Activated T-cell treated with anti-CD3 and anti-CD28 coated beads, Interleukin-2, amount 50 U/mL, for 72 hours (primary cell): Measurements from ENCODE around the gene RAD51. TPM values are rescaled to one million over a fixed set of nuclear protein-coding genes. Genes with fewer than 3 reads are reported as not detected.
"Not testable (repeated sequence)": the region's sequence is repeated elsewhere in the genome, so short reads cannot be mapped to it uniquely, and the experiment has no call there.

Experiments
- ATAC-seq, 2 donors: fragments of 150-1000 bp; cut with Tn5 transposase; replicated peaks in 1 of 2; 2 replicates each; pipeline ENCODE4 v1.10.0; 2021; ENCODE audit warnings: moderate library complexity in 2 of 2, mild to moderate bottlenecking in 1 of 2
- DNase-seq, 2 donors: peaks; one replicate each; pipeline ENCODE4 v3.0.0; 2021 to 2022; ENCODE audit warnings: mixed read lengths in 1 of 2
- H3K27ac Mint-ChIP-seq: one replicate; pipeline ENCODE4 v1.8.0; 2022; ENCODE audit warnings: mild to moderate bottlenecking, moderate library complexity, mixed read lengths
- H3K27me3 Mint-ChIP-seq: one replicate; pipeline ENCODE4 v1.8.0; 2022; ENCODE audit warnings: low read depth, mixed read lengths
- H3K36me3 Mint-ChIP-seq, 2 donors: one replicate each; pipeline ENCODE4 v1.8.0; 2022; ENCODE audit warnings: mixed read lengths in 2 of 2, mild to moderate bottlenecking in 1 of 2; ENCODE audit not compliant: insufficient read depth in 2 of 2
- H3K4me1 Mint-ChIP-seq: one replicate; pipeline ENCODE4 v1.8.0; 2022; ENCODE audit warnings: low read depth, mixed read lengths
- H3K4me3 Mint-ChIP-seq, 2 donors: one replicate each; pipeline ENCODE4 v1.8.0; 2022; ENCODE audit warnings: mild to moderate bottlenecking in 2 of 2, mixed read lengths in 2 of 2, moderate library complexity in 2 of 2
- H3K9me3 Mint-ChIP-seq, 2 donors: one replicate each; pipeline ENCODE4 v1.8.0; 2022; ENCODE audit warnings: mixed read lengths in 2 of 2
- total RNA-seq, 2 donors: library from RNA; stranded (reverse); gene quantifications; one replicate each; pipeline ENCODE4 v1.2.3, GENCODE V29; 2022

RAD51 gene
- 10 to 100 TPM; 49.9 to 73.2 TPM for total RNA-seq

DNA sequence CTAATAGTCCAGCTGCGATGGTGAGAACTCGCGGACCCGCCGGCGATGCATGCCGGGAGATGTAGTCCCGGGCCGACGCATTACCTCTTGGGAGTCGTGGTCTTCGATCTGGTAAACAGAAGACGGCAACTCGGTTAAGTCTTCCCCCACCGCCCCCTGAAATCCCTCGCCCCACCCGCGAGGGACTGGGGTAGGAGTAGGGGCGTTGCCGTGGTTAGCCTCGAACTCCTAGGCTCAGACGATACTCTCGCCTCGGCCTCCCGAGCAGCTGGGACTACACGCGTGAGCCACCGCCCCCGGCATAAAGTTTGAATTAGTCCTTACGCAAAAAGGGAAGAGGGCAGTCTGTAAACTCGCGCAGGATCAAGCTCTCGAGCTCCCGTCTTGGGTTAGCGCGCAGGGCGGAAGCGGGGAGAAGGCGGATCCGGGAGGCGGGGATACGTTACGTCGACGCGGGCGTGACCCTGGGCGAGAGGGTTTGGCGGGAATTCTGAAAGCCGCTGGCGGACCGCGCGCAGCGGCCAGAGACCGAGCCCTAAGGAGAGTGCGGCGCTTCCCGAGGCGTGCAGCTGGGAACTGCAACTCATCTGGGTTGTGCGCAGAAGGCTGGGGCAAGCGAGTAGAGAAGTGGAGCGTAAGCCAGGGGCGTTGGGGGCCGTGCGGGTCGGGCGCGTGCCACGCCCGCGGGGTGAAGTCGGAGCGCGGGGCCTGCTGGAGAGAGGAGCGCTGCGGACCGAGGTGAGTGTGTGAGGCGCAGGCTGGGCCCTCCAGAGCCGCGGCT lies at the start of gene RAD51:
TSS of gene RAD51 (plus strand) at position 487 of the 781 bp plus-strand sequence. CDS start 3,585 bp downstream, outside the sequence.
- H3K36me3 Mint-ChIP-seq, result peaks cover 6 to 23% of the 10 kb centered on the region in 2 donors
- H3K4me3 Mint-ChIP-seq, result peak within 1 kb of the TSS; percentile 97 to 100
- peak within 1 kb of the TSS; percentile 91 for H3K27ac Mint-ChIP-seq
- peaks cover 47% of the 10 kb centered on the region for H3K4me1 Mint-ChIP-seq
- ATAC-seq, result peak; percentile 96 to 97
- H3K9me3 Mint-ChIP-seq, result no peaks in the 10 kb centered on the region
- H3K27me3 Mint-ChIP-seq, result no peaks in the 10 kb centered on the region
- DNase-seq, result peak; percentile 95 to 96

DNA sequence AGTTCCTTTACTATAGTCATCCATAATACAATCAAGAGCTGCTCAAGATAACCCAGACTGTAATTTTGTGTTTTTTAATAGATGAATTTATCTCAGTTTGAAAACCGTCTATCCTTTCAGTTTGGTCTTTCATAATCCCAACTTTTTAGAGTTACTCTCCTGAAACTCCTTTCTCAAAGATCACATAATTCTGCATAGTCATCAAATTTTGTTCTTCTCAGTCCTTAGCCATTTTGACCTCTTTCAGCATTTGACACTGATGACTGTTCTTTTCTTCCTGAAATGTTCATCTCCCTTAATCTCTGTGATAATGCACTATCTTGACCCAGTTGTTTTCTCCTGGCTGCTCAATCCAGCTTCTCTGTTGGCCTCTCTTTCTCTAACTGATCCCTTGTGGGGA lies 47.5 kb upstream of the RAD51 start:
- H3K4me1 Mint-ChIP-seq, result no peaks in the 10 kb centered on the region
- peaks cover 4 to 5% of the 10 kb centered on the region in 2 donors for H3K36me3 Mint-ChIP-seq
- no peak overlapping the region for H3K4me3 Mint-ChIP-seq
- H3K27ac Mint-ChIP-seq, result no peak overlapping the region
- ATAC-seq, result no peak
- no peak for DNase-seq
- H3K27me3 Mint-ChIP-seq, result no peaks in the 10 kb centered on the region
- no peaks in the 10 kb centered on the region for H3K9me3 Mint-ChIP-seq

DNA sequence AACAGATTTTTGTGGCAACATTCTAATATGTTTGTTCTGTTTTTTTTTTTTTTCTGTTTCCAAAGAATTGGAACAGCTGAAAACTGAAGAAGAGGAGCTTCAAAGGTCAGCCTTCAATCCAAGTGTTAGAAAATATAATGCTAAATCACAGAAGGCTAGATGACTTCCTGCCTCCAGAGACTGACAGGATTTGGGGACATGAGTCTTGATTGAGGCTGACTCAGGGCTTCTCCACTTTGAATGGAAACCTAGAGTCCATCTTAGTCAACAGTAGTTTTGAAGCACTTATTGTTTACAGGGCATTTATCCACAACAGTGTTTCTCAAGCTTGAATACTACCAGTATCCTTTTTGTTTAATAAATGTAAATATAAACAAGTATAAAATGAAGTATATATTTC lies 44.5 kb upstream of the RAD51 start:
- Mint-ChIP-seq H3K4me3 (no peak overlapping the region), H3K27me3 (no peaks in the 10 kb centered on the region), H3K27ac (no peak overlapping the region), H3K36me3 (peaks cover 8 to 14% of the 10 kb centered on the region in 2 donors), H3K4me1 (no peaks in the 10 kb centered on the region), H3K9me3 (no peaks in the 10 kb centered on the region)
- ATAC-seq, result no peak
- no peak for DNase-seq

GRCh38 chr15:40660686-40661085 lies 34.3 kb upstream of the RAD51 start:
- H3K36me3 Mint-ChIP-seq, result peaks cover 3 to 13% of the 10 kb centered on the region in 2 donors
- DNase-seq (peak in 1 of 2 donors; percentile 11), ATAC-seq (peak; percentile 37 to 88)
- H3K27me3 Mint-ChIP-seq, result no peaks in the 10 kb centered on the region
- H3K4me1 Mint-ChIP-seq, result peaks cover 4% of the 10 kb centered on the region
- H3K9me3 Mint-ChIP-seq, result no peaks in the 10 kb centered on the region
- H3K4me3 Mint-ChIP-seq, result no peak overlapping the region
- H3K27ac Mint-ChIP-seq, result peak overlapping the region; percentile 63

- H3K4me1 Mint-ChIP-seq, result peaks cover 4% of the 10 kb centered on the region
- peaks cover 3 to 7% of the 10 kb centered on the region in 2 donors for H3K36me3 Mint-ChIP-seq
- H3K9me3 Mint-ChIP-seq, result no peaks in the 10 kb centered on the region
- no peak for ATAC-seq
- no peak for DNase-seq
- H3K27me3 Mint-ChIP-seq, result no peaks in the 10 kb centered on the region
- H3K27ac Mint-ChIP-seq, result no peak overlapping the region
- H3K4me3 Mint-ChIP-seq, result no peak overlapping the region
These were observed 30.1 kb upstream of the RAD51 start for GRCh38 chr15:40664909-40665308.

DNA sequence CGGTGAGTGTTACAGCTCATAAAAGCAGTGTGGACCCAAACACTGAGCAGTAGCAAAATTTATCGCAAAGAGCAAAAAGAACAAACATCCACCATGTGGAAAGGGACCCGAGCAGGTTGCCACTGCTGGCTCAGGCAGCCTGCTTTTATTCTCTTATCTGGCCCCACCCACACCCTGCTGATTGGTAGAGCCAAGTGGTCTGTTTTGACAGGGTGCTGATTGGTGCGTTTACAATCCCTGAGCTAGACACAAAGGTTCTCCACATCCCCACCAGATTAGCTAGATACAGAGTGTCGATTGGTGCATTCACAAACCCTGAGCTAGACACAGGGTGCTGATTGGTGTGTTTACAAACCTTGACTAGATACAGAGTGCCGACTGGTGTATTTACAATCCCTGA lies 18.7 kb upstream of the RAD51 start:
- H3K4me1 Mint-ChIP-seq, ATAC-seq, H3K27me3 Mint-ChIP-seq, DNase-seq, H3K36me3 Mint-ChIP-seq, H3K4me3 Mint-ChIP-seq, H3K9me3 Mint-ChIP-seq, H3K27ac Mint-ChIP-seq: not testable (repeated sequence)

DNA sequence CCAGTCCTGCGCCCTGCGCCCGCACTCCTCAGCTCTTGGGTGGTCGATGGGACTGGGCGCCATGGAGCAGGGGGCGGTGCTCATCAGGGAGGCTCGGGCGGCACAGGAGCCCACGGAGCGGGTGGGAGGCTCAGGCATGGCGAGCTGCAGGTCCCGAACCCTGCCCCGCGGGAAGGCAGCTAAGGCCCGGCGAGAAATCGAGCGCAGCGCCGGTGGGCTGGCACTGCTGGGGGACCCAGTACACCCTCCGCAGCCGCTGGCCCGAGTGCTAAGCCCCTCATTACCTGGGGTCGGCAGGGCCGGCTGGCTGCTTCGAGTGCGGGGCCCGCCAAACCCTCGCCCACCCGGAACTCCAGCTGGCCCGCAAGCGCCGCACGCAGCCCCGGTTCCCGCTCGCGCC lies 18.1 kb upstream of the RAD51 start:
- not testable (repeated sequence) for H3K36me3 Mint-ChIP-seq, ATAC-seq, H3K9me3 Mint-ChIP-seq, H3K4me3 Mint-ChIP-seq, H3K4me1 Mint-ChIP-seq, H3K27me3 Mint-ChIP-seq, H3K27ac Mint-ChIP-seq, DNase-seq

GRCh38 chr15:40680151-40680550 lies 14.8 kb upstream of the RAD51 start:
- H3K9me3 Mint-ChIP-seq, result no peaks in the 10 kb centered on the region
- no peaks in the 10 kb centered on the region for H3K36me3 Mint-ChIP-seq
- no peak overlapping the region for H3K4me3 Mint-ChIP-seq
- no peaks in the 10 kb centered on the region for H3K27me3 Mint-ChIP-seq
- H3K4me1 Mint-ChIP-seq, result no peaks in the 10 kb centered on the region
- DNase-seq (no peak), ATAC-seq (no peak)
- H3K27ac Mint-ChIP-seq, result no peak overlapping the region

DNA sequence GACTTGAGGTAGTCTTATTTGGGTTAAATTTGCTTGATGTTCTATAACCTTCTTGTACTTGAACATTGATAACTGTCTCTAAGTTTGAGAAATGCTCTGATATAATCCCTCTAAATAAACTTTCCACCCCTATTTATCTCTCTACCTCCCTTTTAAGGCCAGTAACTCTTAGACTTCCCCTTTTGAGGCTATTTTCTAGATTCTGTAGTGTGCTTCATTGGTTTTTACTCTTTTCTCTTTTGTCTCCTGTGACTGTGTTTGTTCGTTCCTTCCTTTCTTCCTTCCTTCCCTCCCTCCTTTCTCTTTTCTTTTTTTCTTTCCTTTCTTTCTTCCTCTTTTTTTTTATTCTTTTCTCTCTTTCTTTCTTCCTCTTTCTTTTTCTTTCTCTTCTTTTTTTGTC lies 14.0 kb upstream of the RAD51 start:
- not testable (repeated sequence) for DNase-seq, H3K27ac Mint-ChIP-seq, H3K27me3 Mint-ChIP-seq, H3K9me3 Mint-ChIP-seq, H3K4me1 Mint-ChIP-seq, H3K36me3 Mint-ChIP-seq, ATAC-seq, H3K4me3 Mint-ChIP-seq

GRCh38 chr15:40684381-40684780 lies 10.6 kb upstream of the RAD51 start:
- ATAC-seq, result no peak
- Mint-ChIP-seq H3K9me3 (no peaks in the 10 kb centered on the region), H3K4me1 (no peaks in the 10 kb centered on the region), H3K27ac (no peak overlapping the region), H3K36me3 (no peaks in the 10 kb centered on the region), H3K27me3 (no peaks in the 10 kb centered on the region), H3K4me3 (no peak overlapping the region)
- DNase-seq, result no peak

DNA sequence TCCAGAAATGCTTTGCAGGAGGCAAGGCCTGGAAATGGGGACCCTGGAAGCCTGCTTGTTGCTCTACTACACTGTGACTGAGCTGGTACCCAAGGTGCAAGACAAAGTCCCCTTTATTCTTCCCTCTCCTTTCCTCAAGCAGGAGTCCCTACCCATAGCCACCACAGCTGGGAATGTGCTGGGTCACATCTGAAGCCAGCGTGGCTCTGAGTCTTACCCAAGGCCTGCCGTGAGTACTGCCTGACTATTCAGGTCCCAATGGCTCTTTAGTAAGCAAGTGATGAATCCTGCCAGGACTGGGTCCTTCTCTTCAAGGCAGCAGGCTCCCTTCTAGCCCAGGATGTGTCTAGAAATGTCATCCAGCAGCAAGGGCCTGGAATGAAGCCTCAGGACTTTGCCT lies 9.6 kb upstream of the RAD51 start:
- ATAC-seq (no peak), DNase-seq (no peak)
- H3K9me3 Mint-ChIP-seq, result no peaks in the 10 kb centered on the region
- H3K4me3 Mint-ChIP-seq, result no peak overlapping the region
- H3K36me3 Mint-ChIP-seq, result no peaks in the 10 kb centered on the region
- no peak overlapping the region for H3K27ac Mint-ChIP-seq
- H3K4me1 Mint-ChIP-seq, result no peaks in the 10 kb centered on the region
- H3K27me3 Mint-ChIP-seq, result no peaks in the 10 kb centered on the region

DNA sequence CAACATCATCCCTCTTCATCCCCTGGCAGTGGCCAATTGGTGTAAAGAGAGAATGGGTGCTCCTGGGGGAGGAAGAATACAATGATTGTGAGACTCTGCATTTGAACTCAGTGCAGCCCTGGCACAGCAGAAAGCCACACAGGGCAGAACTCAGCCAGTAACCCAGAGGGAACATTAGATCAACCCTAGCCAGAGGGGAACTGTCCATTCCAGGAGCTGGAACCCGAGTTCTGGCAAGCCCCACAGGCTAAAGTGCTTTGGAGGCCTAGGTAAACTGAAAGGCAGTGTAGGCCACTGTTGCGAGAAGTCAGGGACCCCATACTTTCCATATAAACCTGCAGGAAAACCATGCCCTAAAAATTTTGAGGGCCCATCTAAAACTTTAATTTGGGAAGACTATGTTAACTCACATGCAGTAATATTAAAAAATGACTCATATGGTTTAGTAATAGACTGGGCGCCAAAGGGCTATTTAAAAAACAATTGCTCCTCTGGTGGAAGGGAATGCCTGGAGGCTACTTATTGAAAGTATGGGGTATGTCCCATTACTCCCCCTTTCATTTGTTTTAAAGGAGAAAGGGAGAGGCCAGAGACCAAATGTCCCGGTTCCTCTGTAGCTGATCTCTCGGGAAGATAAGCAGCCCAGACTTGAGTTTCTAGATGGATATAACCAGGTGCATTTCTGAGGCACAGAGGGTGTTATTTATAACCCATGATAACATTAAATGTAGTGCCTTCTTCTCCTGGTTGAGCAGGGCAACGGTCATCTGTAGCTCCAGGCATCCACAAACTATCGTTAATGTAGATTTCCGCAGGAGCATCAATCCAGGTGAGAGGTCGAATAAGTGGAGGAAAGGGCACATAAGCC lies 5.8 kb upstream of the RAD51 start:
- Mint-ChIP-seq H3K9me3 (no peaks in the 10 kb centered on the region), H3K27ac (no peak overlapping the region)

GRCh38 chr15:40691737-40692136 lies 3.2 kb upstream of the RAD51 start:
- Mint-ChIP-seq H3K27me3 (no peaks in the 10 kb centered on the region), H3K36me3 (peaks cover 3 to 11% of the 10 kb centered on the region in 2 donors), H3K9me3 (no peaks in the 10 kb centered on the region), H3K4me3 (no peak overlapping the region), H3K27ac (no peak overlapping the region), H3K4me1 (peaks cover 23% of the 10 kb centered on the region)
- DNase-seq (no peak), ATAC-seq (no peak)

More for the DNA sequence above, 5.8 kb upstream of the RAD51 start:
- ATAC-seq, result no peak
- DNase-seq, result no peak
- H3K4me1 Mint-ChIP-seq, result peaks cover 7% of the 10 kb centered on the region
- no peaks in the 10 kb centered on the region for H3K36me3 Mint-ChIP-seq
- H3K27me3 Mint-ChIP-seq, result no peaks in the 10 kb centered on the region
- no peak overlapping the region for H3K4me3 Mint-ChIP-seq
